ENCODE results near the gene GEMIN5.

DNA sequence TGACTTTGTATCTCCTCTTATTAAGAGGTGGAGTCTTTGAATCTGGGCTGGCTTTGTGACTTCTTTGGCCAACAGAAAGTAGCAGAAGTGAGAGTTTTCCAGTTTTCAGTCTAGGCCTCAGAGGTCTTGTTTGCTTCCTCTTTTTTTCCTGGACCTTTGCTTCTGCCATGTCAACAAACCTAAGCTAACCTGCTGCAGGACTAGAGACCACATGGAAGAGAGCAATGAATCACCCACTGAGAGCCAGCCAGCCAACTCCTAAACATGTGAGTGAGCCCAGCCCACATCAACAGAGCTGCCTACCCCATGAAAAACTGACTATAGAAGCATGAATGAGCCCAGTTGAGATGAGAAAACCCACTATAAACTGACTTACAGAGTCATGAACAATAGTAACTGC, 32.7 kb upstream of the GEMIN5 start:
- TF ChIP-seq, protein P1, sequence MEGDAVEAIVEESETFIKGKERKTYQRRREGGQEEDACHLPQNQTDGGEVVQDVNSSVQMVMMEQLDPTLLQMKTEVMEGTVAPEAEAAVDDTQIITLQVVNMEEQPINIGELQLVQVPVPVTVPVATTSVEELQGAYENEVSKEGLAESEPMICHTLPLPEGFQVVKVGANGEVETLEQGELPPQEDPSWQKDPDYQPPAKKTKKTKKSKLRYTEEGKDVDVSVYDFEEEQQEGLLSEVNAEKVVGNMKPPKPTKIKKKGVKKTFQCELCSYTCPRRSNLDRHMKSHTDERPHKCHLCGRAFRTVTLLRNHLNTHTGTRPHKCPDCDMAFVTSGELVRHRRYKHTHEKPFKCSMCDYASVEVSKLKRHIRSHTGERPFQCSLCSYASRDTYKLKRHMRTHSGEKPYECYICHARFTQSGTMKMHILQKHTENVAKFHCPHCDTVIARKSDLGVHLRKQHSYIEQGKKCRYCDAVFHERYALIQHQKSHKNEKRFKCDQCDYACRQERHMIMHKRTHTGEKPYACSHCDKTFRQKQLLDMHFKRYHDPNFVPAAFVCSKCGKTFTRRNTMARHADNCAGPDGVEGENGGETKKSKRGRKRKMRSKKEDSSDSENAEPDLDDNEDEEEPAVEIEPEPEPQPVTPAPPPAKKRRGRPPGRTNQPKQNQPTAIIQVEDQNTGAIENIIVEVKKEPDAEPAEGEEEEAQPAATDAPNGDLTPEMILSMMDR (conservative IDR thresholded peaks at IDR 0.05; ENCODE audit: low read depth in 2 of 2) = no peak
- no peak for TF ChIP-seq CREB1 (CRISPR knock-in tag; IDR thresholded peaks at IDR 0.05; ENCODE audit: low read depth)
- no peak for TF ChIP-seq EZH2phosphoT487 (IDR thresholded peaks at IDR 0.05; ENCODE audit: unreplicated experiment)
- TF ChIP-seq EZH2 (IDR thresholded peaks at IDR 0.05; ENCODE audit: low read depth, unreplicated experiment) = no peak
- no peak for TF ChIP-seq JUNB (IDR thresholded peaks at IDR 0.05; ENCODE audit: unreplicated experiment)
- TF ChIP-seq POLR2AphosphoS5 (IDR thresholded peaks at IDR 0.05; ENCODE audit: low read depth) = no peak
- TF ChIP-seq, protein P2, sequence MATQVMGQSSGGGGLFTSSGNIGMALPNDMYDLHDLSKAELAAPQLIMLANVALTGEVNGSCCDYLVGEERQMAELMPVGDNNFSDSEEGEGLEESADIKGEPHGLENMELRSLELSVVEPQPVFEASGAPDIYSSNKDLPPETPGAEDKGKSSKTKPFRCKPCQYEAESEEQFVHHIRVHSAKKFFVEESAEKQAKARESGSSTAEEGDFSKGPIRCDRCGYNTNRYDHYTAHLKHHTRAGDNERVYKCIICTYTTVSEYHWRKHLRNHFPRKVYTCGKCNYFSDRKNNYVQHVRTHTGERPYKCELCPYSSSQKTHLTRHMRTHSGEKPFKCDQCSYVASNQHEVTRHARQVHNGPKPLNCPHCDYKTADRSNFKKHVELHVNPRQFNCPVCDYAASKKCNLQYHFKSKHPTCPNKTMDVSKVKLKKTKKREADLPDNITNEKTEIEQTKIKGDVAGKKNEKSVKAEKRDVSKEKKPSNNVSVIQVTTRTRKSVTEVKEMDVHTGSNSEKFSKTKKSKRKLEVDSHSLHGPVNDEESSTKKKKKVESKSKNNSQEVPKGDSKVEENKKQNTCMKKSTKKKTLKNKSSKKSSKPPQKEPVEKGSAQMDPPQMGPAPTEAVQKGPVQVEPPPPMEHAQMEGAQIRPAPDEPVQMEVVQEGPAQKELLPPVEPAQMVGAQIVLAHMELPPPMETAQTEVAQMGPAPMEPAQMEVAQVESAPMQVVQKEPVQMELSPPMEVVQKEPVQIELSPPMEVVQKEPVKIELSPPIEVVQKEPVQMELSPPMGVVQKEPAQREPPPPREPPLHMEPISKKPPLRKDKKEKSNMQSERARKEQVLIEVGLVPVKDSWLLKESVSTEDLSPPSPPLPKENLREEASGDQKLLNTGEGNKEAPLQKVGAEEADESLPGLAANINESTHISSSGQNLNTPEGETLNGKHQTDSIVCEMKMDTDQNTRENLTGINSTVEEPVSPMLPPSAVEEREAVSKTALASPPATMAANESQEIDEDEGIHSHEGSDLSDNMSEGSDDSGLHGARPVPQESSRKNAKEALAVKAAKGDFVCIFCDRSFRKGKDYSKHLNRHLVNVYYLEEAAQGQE (IDR thresholded peaks at IDR 0.05; ENCODE audit: unreplicated experiment) = no peak
- TF ChIP-seq, protein P3, sequence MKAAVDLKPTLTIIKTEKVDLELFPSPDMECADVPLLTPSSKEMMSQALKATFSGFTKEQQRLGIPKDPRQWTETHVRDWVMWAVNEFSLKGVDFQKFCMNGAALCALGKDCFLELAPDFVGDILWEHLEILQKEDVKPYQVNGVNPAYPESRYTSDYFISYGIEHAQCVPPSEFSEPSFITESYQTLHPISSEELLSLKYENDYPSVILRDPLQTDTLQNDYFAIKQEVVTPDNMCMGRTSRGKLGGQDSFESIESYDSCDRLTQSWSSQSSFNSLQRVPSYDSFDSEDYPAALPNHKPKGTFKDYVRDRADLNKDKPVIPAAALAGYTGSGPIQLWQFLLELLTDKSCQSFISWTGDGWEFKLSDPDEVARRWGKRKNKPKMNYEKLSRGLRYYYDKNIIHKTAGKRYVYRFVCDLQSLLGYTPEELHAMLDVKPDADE (IDR thresholded peaks at IDR 0.05) = no peak
- TF ChIP-seq STAT1 (IDR thresholded peaks at IDR 0.05; ENCODE audit: unreplicated experiment) = no peak
- TF ChIP-seq NANOG (IDR thresholded peaks at IDR 0.05; ENCODE audit: borderline replicate concordance) = no peak
- TF ChIP-seq ZNF114 (CRISPR knock-in tag; IDR thresholded peaks at IDR 0.05) = no peak
- TF ChIP-seq, protein P4, sequence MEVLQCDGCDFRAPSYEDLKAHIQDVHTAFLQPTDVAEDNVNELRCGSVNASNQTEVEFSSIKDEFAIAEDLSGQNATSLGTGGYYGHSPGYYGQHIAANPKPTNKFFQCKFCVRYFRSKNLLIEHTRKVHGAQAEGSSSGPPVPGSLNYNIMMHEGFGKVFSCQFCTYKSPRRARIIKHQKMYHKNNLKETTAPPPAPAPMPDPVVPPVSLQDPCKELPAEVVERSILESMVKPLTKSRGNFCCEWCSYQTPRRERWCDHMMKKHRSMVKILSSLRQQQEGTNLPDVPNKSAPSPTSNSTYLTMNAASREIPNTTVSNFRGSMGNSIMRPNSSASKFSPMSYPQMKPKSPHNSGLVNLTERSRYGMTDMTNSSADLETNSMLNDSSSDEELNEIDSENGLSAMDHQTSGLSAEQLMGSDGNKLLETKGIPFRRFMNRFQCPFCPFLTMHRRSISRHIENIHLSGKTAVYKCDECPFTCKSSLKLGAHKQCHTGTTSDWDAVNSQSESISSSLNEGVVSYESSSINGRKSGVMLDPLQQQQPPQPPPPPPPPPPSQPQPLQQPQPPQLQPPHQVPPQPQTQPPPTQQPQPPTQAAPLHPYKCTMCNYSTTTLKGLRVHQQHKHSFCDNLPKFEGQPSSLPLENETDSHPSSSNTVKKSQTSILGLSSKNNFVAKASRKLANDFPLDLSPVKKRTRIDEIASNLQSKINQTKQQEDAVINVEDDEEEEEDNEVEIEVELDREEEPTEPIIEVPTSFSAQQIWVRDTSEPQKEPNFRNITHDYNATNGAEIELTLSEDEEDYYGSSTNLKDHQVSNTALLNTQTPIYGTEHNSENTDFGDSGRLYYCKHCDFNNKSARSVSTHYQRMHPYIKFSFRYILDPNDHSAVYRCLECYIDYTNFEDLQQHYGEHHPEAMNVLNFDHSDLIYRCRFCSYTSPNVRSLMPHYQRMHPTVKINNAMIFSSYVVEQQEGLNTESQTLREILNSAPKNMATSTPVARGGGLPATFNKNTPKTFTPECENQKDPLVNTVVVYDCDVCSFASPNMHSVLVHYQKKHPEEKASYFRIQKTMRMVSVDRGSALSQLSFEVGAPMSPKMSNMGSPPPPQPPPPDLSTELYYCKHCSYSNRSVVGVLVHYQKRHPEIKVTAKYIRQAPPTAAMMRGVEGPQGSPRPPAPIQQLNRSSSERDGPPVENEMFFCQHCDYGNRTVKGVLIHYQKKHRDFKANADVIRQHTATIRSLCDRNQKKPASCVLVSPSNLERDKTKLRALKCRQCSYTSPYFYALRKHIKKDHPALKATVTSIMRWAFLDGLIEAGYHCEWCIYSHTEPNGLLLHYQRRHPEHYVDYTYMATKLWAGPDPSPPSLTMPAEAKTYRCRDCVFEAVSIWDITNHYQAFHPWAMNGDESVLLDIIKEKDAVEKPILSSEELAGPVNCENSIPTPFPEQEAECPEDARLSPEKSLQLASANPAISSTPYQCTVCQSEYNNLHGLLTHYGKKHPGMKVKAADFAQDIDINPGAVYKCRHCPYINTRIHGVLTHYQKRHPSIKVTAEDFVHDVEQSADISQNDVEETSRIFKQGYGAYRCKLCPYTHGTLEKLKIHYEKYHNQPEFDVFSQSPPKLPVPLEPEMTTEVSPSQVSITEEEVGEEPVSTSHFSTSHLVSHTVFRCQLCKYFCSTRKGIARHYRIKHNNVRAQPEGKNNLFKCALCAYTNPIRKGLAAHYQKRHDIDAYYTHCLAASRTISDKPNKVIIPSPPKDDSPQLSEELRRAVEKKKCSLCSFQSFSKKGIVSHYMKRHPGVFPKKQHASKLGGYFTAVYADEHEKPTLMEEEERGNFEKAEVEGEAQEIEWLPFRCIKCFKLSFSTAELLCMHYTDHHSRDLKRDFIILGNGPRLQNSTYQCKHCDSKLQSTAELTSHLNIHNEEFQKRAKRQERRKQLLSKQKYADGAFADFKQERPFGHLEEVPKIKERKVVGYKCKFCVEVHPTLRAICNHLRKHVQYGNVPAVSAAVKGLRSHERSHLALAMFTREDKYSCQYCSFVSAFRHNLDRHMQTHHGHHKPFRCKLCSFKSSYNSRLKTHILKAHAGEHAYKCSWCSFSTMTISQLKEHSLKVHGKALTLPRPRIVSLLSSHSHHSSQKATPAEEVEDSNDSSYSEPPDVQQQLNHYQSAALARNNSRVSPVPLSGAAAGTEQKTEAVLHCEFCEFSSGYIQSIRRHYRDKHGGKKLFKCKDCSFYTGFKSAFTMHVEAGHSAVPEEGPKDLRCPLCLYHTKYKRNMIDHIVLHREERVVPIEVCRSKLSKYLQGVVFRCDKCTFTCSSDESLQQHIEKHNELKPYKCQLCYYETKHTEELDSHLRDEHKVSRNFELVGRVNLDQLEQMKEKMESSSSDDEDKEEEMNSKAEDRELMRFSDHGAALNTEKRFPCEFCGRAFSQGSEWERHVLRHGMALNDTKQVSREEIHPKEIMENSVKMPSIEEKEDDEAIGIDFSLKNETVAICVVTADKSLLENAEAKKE (CRISPR knock-in tag; IDR thresholded peaks at IDR 0.05) = no peak
- no peak for TF ChIP-seq ZNF331 (CRISPR knock-in tag; IDR thresholded peaks at IDR 0.05; ENCODE audit: low read depth)

Measured in GM23338 (cell line).